Activated B cell treated with CpG ODN at 0.5 μM for 24 hours (primary cell): ENCODE results near the gene SCNN1G. TPM values are rescaled to one million over a fixed set of nuclear protein-coding genes. Genes with fewer than 3 reads are reported as not detected.

ENCODE experiments used
- ATAC-seq: fragments of 200-7000 bp; cut with Tn5 transposase; one replicate; pipeline ENCODE4 v1.10.0; 2021; ENCODE audit warnings: low read depth, mild to moderate bottlenecking, moderate library complexity
- CTCF ChIA-PET: fragments of 350-600 bp; sonication (Branson Sonifier 250); formaldehyde crosslinking; loops from one replicate; lab custom pipeline; 2021; ENCODE audit warnings: antibody characterized with exemption; lab: Charles Lee
- POLR2A ChIA-PET: fragments of 350-600 bp; sonication (Branson Sonifier 250); formaldehyde crosslinking; loops from one replicate; lab custom pipeline; 2021; ENCODE audit warnings: antibody characterized with exemption; lab: Charles Lee
- DNase-seq: peaks from one replicate; pipeline ENCODE4 v3.0.0; 2022
- H3K27ac Mint-ChIP-seq: one replicate; pipeline ENCODE4 v1.8.0; 2020; ENCODE audit warnings: mixed read lengths
- H3K27me3 Mint-ChIP-seq: one replicate; pipeline ENCODE4 v1.8.0; 2021; ENCODE audit warnings: mixed read lengths
- H3K36me3 Mint-ChIP-seq: one replicate; pipeline ENCODE4 v1.8.0; 2021; ENCODE audit warnings: low read depth, mixed read lengths
- H3K4me1 Mint-ChIP-seq: one replicate; pipeline ENCODE4 v1.8.0; 2021; ENCODE audit warnings: mixed read lengths
- H3K4me3 Mint-ChIP-seq: one replicate; pipeline ENCODE4 v1.8.0; 2020; ENCODE audit warnings: mild to moderate bottlenecking, mixed read lengths
- H3K9me3 Mint-ChIP-seq: one replicate; pipeline ENCODE4 v1.8.0; 2020; ENCODE audit warnings: mixed read lengths
- intact Hi-C: fragments of 100-400 bp; cut with micrococcal nuclease; formaldehyde crosslinking; loops from one replicate; pipeline ENCODE4 v1.15.1; 2024
- total RNA-seq: library from RNA; stranded (reverse); gene quantifications from 2 replicates; pipeline ENCODE4 v1.2.3, GENCODE V29; 2022
- TF ChIP-seq, protein P1 (sequence below): fragments of 200-600 bp; IDR thresholded peaks from one replicate; pipeline ENCODE4 v1.8.0; 2022; ENCODE audit warnings: antibody characterized with exemption, mild to moderate bottlenecking

Gene SCNN1G
- total RNA-seq, 1 donor from 2014 or later, result not detected

DNA sequence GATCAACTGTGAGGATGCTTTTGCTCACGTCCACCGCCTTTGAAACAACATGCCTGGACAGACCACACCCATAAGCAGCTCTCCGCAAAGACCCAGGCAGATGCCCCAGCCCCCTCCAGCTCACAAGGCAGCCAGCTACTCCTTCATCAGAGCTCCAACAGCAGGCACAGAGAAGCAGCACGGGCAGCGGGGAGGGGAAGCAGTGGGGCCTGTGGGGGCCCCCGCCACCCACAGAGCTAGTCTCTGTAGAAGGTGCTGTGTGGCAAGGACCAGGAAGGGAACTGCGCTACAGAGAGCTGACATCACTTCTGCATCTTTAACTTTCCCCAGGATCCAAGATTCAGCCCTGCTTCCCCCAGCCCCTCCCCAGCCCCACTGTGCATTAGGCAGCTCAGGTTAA, 10.0 kb upstream of the SCNN1G start:
- no peaks in the 10 kb centered on the region for H3K9me3 Mint-ChIP-seq
- no peak overlapping the region for H3K4me3 Mint-ChIP-seq
- CTCF ChIA-PET, result no interaction called here
- H3K27me3 Mint-ChIP-seq, result peaks cover 54% of the 10 kb centered on the region
- no peaks in the 10 kb centered on the region for H3K36me3 Mint-ChIP-seq
- H3K27ac Mint-ChIP-seq, result no peak overlapping the region
- ATAC-seq (no peak), DNase-seq (no peak)
- intact Hi-C loops, result no loop called here
- POLR2A ChIA-PET, result interaction anchor here (0.7 kb wide), 1 partner anchor 172 kb away, joined by 7 read pairs; no protein-coding TSS in a partner anchor
- H3K4me1 Mint-ChIP-seq, result no peaks in the 10 kb centered on the region
- TF ChIP-seq, protein P1, sequence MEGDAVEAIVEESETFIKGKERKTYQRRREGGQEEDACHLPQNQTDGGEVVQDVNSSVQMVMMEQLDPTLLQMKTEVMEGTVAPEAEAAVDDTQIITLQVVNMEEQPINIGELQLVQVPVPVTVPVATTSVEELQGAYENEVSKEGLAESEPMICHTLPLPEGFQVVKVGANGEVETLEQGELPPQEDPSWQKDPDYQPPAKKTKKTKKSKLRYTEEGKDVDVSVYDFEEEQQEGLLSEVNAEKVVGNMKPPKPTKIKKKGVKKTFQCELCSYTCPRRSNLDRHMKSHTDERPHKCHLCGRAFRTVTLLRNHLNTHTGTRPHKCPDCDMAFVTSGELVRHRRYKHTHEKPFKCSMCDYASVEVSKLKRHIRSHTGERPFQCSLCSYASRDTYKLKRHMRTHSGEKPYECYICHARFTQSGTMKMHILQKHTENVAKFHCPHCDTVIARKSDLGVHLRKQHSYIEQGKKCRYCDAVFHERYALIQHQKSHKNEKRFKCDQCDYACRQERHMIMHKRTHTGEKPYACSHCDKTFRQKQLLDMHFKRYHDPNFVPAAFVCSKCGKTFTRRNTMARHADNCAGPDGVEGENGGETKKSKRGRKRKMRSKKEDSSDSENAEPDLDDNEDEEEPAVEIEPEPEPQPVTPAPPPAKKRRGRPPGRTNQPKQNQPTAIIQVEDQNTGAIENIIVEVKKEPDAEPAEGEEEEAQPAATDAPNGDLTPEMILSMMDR, result no peak

DNA sequence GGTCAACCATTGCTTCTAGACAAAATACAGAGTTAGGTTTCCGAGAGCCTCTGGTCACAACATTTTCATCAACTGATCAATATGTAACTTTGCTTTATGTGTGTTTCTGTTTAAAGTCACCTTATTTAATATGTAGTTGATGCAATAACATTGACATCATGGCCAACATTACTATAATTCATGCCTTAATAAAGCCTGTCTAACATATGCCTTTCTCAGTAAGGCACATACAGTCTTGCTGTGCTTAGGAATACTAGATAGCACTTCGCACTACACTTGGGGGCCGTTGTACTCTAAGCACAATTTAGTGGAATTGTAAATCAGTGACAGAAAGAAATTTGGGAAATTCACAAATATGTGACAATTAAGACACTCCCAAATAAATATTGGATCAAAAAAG, 9.6 kb upstream of the SCNN1G start:
- POLR2A ChIA-PET, result no interaction called here
- no peaks in the 10 kb centered on the region for H3K36me3 Mint-ChIP-seq
- ATAC-seq, result no peak
- CTCF ChIA-PET, result no interaction called here
- peaks cover 51% of the 10 kb centered on the region for H3K27me3 Mint-ChIP-seq
- H3K4me1 Mint-ChIP-seq, result no peaks in the 10 kb centered on the region
- intact Hi-C loops, result no loop called here
- H3K9me3 Mint-ChIP-seq, result no peaks in the 10 kb centered on the region
- H3K27ac Mint-ChIP-seq, result no peak overlapping the region
- no peak for DNase-seq
- TF ChIP-seq, protein P1, result no peak
- H3K4me3 Mint-ChIP-seq, result no peak overlapping the region

DNA sequence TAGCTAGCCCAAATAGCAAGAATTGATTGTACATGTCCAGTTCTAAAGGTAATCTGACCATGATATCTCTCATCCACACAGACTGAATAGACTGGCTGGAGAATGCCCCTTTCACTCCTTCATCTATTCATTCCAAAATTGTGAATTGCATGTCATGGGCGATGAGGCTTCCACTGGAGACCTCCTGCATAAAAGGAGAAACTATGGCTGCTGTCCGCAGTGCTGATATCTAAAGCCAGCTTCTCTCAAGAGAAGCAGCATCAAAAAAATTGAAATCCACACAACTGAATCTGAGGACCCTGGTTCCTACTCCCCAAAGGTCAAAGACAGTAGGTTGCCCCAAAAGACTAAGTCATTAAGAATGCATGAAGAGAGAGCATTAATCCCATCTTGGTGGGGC, 7.9 kb upstream of the SCNN1G start:
- no peak for ATAC-seq
- intact Hi-C loops, result no loop called here
- H3K36me3 Mint-ChIP-seq, result no peaks in the 10 kb centered on the region
- POLR2A ChIA-PET, result no interaction called here
- no peak for DNase-seq
- no peaks in the 10 kb centered on the region for H3K9me3 Mint-ChIP-seq
- no peaks in the 10 kb centered on the region for H3K4me1 Mint-ChIP-seq
- CTCF ChIA-PET, result no interaction called here
- no peak overlapping the region for H3K27ac Mint-ChIP-seq
- TF ChIP-seq, protein P1, result no peak
- H3K4me3 Mint-ChIP-seq, result no peak overlapping the region
- peaks cover 56% of the 10 kb centered on the region for H3K27me3 Mint-ChIP-seq

DNA sequence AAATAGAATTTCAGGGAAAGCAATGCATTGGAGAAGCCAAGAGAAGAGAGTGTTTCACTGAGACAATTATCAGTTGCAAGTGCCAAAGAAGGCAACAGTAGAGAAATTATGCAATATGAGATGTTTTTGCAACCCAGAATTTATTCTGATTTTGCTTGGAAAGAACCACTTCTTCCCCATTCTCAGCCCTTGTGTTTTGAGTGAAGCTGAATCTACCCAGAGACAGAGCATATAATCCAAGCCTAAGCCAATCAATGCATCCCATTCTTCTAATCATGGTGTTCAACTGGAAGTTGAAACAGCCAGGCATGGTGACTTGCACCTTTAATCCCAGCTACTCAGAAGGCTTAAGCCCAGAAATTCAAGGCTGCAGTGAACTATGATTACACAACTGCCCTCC, 6.9 kb upstream of the SCNN1G start:
- ChIA-PET POLR2A (no interaction called here), CTCF (interaction anchor here (1.8 kb wide), 1 partner anchor 260 kb away, joined by 7 read pairs; no protein-coding TSS in a partner anchor)
- no peaks in the 10 kb centered on the region for H3K9me3 Mint-ChIP-seq
- peaks cover 54% of the 10 kb centered on the region for H3K27me3 Mint-ChIP-seq
- no peak overlapping the region for H3K4me3 Mint-ChIP-seq
- intact Hi-C loops, result no loop called here
- H3K36me3 Mint-ChIP-seq, result no peaks in the 10 kb centered on the region
- DNase-seq (no peak), ATAC-seq (no peak)
- TF ChIP-seq, protein P1, result no peak
- H3K27ac Mint-ChIP-seq, result no peak overlapping the region
- no peaks in the 10 kb centered on the region for H3K4me1 Mint-ChIP-seq

DNA sequence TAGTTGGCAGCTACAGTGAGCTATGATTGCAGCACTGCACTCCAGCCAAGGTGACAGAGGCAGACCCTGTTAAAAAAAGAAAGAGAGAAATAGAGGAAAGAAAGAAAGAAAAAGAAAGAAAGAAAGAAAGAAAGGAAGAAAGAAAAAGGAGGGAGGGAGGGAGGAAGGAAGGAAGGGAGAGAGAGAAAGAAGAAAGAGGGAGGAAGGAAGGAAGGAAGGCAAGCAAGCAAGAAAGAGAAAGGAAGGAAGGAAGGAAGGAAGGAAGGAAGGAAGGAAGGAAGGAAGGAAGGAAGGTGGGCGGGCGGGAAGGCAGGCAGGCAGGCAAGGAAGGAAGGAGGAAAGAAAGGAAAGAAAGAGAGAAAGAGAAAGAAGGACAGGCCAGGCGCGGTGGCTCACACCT, 1.0 kb upstream of the SCNN1G start:
- H3K27ac Mint-ChIP-seq, result no peak overlapping the region
- peaks cover 15% of the 10 kb centered on the region for H3K4me1 Mint-ChIP-seq
- no peaks in the 10 kb centered on the region for H3K36me3 Mint-ChIP-seq
- H3K9me3 Mint-ChIP-seq, result no peaks in the 10 kb centered on the region
- no peak overlapping the region for H3K4me3 Mint-ChIP-seq
- DNase-seq (no peak), ATAC-seq (no peak)
- ChIA-PET CTCF (interaction anchor here (1.2 to 4.0 kb wide), 3 partner anchors 244 to 416 kb away, joined by 3 to 64 read pairs (median 4); no protein-coding TSS in a partner anchor), POLR2A (interaction anchor here (0.7 kb wide), 1 partner anchor 389 kb away, joined by 6 read pairs; no protein-coding TSS in a partner anchor)
- intact Hi-C loops, result no loop called here
- peaks cover 41% of the 10 kb centered on the region for H3K27me3 Mint-ChIP-seq
- TF ChIP-seq, protein P1, result no peak
